HG02981 (cell line): ENCODE measurements around the gene HCFC2.
"Not testable (repeated sequence)": the region's sequence is repeated elsewhere in the genome, so short reads cannot be mapped to it uniquely, and the experiment has no call there.

ENCODE experiments used
- ATAC-seq: cut with Tn5 transposase; IDR thresholded peaks from one replicate; pipeline ENCODE4 v1.9.1; 2021; ENCODE audit warnings: mild to moderate bottlenecking, moderate library complexity; ENCODE audit not compliant: unreplicated experiment

HCFC2 gene

DNA sequence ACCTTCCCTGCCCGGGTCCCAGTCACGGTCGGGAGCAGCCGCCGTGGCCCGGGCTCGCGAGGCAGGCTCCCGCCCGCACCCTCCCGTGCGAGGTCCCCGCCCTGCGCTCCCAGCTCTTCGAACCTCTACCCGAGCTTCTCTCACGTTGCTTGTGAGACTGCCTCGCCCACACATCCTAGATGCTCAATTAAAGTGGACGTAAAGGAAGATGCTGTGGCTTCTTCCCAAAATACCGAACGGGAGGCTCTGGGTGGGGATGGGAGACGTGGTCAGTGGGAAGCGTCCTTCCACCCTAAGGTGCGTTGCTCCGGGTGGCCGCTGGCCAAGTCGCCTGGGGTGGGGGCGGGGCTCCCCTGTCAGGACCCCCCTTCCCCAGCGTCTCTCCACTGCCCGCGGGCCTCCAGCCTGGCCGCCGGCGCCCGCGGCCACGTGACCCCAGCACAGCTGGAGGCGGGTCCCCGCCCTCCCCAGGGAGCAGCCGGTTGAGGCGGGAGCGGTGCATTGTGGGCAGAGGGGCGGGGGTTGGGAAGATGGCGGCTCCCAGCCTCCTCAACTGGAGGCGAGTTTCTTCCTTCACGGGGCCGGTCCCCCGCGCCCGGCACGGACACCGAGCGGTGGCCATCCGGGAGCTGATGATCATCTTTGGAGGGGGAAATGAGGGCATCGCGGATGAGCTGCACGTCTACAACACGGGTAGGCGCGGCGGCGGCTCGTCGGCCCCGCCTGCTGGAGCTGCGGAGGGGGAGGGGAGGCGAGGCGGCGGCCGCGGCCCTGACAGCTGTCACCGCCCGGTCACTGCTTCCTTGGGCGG lies at the start of gene HCFC2:
Gene HCFC2 (plus strand): TSS at position 501 of the 811 bp plus-strand sequence. CDS start 30 bp downstream, at position 531.
- peak; percentile 82 for ATAC-seq

DNA sequence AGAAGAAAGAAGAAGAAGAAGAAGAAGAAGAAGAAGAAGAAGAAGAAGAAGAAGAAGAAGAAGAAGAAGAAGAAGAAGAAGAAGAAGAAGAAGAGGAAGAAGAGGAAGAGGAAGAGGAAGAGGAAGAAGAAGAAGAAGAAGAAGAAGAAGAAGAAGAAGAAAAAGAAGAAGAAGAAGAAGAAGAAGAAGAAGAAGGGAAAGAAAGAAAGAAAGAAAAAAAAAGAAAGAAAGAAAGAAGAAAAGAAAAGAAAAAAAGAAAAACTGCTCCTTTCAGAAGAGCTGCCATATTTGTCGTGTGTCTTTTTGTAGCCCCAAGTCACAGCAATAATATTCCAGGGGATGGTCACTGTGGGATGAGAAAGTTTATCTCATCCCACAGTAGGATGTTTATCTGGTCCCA lies 42.5 kb upstream of the HCFC2 start:
- not testable (repeated sequence) for ATAC-seq

DNA sequence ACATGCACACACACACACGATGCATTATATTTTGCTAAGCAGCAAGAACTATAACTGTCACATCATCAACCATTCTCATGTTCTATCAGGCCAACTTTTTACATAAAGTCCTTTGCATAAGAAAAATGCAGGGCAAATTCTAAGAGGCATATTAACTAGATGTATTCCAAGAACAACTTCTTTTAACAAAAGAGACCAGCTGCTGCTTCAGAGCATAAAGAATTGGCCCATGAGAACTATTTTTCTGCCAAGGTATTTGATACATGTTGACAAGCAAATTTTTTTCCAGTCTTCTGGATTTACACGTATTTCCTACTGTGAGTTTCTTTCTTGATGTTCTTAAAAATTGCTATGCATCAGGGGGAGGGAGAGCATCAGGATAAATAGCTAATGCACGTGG lies 41.5 kb upstream of the HCFC2 start:
- ATAC-seq, result no peak

DNA sequence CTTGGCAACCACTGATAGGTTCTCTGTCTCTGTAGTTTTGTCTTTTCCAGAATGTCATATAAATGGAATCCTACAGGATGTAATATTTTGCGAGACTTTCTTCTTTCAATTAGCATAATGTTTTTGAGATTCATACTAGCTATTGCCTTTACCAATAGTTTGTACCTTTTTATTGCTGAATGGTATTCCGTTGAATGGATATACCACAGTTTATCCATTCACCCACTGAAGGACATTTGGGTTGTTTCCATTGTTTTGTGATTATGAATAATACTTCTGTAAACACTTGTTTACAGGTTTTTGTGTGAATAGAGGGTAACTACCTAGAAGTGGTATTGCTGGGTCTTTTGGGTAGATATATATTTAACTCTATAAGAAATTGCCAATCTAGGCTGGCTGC lies 40.6 kb upstream of the HCFC2 start:
- ATAC-seq, result no peak

DNA sequence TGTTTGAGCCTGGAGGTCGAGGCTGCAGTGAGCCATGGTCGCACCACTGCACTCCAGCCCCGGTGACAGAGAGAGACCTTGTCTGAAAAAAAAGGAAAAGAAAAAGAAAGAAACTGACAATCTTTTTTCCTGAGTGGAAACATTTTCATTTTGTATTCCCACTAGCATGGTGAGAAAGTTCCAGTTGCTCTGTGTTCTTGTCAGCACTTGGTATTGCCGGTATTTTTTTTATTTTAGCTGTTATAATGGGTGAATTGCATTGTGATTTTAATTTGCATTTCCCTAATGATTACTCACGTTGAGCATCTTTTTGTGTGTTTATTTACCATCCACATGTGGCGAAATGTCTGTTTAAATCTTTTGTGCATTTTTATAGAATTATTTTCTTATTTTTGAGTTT lies 40.0 kb upstream of the HCFC2 start:
- ATAC-seq, result no peak

DNA sequence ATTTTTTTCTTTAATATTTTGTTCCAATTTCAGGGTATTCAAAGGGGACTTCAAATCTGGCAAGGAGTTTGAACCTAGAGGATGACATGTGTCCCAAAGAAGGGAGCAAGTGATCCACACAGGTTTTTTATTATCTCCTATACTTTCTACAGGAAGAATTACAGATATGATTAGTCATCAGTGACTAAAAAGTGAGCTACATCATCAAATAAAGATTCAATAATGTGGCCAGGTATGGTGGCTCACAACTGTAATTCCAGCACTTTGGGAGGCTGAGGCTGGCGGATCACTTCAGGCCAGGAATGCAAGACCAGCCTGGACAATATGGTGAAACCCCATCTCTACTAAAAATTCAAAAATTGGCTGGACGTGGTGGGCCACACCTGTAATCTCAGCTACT lies 38.6 kb upstream of the HCFC2 start:
- no peak for ATAC-seq

DNA sequence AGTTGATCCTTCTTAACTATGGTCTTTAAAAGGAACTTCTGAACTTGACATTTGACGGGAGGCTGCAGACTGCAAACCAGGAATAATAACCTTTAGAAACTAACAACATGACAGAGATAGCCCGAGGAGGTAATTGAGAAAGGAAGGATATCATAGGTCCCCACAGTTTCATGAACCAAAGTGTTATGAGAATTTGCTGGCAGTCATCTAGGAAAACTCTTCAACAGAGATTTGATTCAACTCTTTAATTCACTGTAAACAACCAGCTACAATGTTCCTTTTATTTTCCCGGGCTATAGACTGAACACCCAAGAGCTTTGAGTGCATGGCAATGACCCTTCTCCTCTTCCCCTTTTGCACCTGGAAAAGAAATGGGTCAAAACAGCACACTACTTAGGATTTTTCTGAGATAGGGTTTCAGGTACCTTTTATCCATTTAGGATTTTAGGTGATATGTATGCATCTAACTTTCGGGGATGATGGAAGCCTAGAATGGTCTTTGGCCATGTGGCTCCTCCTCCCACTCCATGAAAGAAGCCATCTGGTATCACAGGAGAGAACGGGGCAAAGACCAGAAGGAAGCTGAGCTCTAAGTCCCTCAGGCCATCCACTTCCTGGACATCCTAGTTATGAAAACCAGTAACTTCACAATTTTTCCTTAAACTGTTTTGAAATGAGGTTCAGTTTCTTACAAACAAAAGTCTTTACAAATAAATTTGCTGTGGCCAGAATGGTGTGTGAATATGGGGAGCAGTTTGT lies 37.3 kb upstream of the HCFC2 start:
- no peak for ATAC-seq

DNA sequence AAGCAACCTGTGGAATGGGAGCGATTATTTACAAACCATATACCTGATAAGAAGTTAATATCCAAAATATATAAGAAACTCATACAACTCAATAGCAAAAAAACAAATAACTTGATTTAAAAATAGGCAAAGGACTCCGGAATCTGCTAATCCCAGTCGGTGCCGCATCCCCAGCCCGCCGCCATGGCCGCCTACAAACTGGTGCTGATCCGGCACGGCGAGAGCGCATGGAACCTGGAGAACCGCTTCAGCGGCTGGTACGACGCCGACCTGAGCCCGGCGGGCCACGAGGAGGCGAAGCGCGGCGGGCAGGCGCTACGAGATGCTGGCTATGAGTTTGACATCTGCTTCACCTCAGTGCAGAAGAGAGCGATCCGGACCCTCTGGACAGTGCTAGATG lies 33.7 kb upstream of the HCFC2 start:
- not testable (repeated sequence) for ATAC-seq

DNA sequence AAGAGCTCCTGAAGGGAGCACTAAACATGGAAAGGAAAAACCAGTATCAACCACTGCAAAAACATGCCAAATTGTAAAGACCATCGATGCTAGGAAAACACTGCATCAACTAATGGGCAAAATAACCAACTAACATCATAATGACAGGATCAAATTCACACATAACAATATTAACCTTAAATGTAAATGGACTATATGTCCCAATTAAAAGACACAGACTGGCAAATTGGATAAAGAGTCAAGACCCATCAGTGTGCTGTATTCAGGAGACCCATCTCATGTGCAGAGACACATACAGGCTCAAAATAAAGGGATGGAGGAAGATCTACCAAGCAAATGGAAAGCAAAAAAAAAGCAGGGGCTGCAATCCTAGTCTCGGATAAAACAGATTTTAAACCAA lies 28.2 kb upstream of the HCFC2 start:
- ATAC-seq, result not testable (repeated sequence)

DNA sequence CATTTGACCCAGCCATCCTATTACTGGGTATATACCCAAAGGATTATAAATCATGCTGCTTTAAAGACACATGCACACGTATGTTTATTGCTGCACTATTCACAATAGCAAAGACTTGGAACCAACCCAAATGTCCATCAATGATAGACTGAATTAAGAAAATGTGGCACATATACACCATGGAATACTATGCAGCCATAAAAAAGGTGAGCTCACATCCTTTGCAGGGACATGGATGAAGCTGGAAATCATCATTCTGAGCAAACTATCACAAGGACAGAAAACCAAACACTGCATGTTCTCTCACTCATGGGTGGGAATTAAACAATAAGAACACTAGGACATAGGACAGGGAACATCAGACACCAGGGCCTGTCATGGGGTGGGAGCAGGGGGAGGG lies 24.6 kb upstream of the HCFC2 start:
- not testable (repeated sequence) for ATAC-seq

DNA sequence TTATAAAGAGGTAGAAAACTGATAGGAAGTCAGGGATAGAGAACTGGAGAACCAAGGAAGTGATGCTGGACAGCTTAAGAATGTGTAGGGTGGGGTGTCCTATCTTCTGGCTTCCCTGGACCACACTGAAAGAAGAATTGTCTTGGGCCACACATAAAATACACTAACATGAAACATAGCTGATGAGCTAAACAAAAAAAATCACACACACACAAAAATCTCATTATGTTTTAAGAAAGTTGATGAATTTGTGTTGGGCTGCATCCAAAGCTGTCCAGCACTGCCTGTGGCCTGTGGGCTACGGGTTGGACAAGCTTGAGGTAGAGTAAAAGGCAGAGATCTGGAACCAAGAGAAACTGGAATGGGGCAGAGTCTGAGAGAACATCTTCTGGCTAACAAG lies 21.8 kb upstream of the HCFC2 start:
- no peak for ATAC-seq

DNA sequence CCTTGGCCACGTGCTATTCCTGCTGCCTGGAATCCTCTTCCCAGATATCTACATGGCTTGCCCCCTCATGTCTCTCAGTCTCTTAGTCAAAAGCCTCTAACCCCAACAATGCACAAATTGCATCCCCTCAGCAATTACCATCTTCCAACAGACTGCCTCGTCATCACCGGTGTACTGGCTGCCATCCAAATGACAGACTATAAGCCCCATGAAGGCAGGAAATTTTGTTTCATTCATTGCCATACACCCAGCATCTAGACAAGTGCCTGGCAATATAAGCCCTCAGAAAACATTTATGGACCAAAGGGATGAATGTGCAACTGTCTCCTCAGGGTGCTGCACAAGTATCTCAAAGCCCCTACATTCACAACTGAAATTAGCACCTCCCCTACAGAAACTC lies 20.2 kb upstream of the HCFC2 start:
- no peak for ATAC-seq

DNA sequence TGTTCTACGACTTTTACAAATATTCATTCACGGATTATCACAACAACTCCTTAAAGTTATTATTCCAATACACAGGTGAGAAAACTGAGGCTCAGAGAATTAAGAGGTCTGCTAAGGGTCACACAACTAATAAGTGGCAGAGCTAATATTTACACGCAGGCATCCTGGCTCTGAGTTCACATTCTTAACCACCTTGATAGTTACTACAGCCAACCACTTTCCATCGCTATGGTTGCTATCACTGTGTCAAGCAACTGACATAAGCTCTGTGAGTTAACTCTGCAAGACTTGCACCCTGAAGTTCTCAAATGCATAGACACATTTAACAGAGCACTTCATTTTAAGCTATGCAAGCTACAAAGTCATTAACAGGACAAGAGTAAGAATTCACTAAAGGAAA lies 18.0 kb upstream of the HCFC2 start:
- no peak for ATAC-seq

DNA sequence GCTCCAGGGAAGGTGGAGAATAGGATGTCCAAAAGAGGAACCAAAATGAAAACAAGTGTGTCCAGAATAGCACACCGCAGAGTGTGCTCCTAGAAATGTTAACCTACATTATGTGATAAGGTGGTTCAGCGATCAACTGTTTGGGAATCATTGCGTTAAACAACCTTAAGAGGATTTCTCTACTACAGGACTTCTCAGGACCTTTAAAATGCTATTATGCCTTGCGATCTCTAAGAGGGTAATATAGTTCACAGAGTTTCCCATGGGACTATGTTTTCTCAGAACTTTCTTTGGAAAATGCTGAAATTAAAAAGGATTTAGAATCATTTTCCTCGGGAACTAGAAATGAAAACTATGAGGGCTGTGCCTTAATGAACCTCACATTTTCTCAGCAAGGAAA lies 16.2 kb upstream of the HCFC2 start:
- ATAC-seq, result no peak

DNA sequence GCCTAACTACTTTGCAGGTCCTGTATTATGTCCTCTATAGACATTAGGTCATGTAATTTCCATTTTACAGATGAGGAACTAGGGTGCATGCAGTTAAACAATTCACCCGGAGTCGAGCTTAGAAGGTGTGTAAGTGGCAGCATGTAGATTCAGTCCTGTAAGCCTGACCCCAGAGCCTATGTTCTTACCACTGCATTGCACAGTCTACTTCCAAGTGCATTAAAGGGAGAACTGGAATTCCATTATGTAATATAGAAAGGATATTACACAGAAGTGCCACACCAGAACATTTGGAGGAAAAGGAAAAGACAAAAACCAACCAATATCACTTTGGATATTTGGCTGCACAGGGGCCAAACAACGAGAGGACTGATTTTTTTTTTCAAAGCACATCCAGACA lies 15.5 kb upstream of the HCFC2 start:
- ATAC-seq, result no peak

DNA sequence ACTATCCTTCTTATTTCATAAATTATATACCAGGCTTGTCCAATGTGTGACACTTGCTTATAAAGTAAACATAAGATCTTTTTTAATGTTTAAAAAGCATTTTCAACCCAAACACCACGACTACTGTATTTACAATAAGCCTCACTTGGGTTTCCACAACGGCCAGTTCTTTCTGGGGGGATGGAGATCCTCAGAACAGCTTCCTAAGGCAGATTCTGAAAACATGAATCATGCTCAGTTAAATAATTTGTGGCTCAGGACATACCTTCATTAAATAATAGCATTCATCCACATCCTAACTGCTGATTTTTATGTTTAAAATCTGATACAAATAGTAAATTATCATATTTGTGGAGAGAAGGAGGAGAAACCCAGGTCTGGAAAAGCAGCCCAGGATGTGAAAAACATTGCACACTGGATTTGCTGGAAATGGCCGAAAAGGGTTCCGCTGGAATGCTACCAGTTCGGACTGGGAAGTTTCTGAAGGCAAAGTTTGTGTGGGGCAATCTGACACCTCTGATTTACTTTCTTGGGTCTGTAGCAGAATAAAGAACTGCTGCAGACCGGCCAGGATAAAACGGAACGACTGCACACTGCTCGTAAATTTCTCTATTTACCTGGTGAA lies 14.9 kb upstream of the HCFC2 start:
- ATAC-seq, result no peak

DNA sequence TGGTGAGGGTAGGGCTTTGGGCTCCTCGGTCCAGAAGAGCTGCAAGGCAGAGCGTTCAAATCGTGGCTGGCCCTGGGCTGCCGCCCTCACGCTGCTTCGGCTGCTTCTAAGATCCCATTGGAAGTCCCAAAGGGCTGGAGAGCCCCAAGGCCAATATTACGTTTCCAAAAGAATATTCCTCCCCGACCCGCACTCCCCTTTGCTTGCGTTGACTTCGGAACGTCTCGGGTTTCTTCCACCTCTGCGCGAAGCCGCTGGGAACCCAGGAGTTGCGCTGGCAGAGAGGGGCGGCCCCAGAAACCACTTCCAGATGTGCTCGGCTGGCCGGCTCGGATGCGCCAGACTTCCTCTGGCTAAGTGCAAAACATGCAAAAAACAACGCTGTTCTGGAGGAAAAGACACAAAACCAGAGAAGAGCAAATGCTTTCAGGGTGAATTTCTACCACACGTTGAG lies 14.4 kb upstream of the HCFC2 start, which contains the start of gene GLT8D2:
Gene GLT8D2 (minus strand): TSS at position 285 of the 454 bp plus-strand sequence. CDS start 30,539 bp downstream, outside the sequence.
- ATAC-seq, result no peak

DNA sequence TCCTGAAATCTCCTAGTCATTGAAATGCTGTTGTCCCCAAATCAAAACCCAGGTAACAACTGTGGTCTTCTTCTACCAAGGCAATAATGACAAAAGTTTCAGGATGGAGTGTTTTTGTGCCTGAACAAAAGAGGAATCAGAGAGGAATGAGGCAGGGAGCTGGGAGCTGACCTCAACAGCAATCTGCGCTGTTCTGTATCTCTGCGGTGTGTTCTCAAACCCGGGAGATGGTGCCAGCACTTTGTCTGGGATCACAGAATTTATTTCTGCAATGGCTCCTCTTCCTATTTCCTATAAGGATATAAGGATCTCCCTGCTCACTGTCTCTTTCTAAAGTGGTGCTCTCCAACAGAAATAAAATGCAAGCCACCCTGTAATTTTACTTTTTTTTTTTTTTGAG lies 13.9 kb upstream of the HCFC2 start:
- no peak for ATAC-seq

DNA sequence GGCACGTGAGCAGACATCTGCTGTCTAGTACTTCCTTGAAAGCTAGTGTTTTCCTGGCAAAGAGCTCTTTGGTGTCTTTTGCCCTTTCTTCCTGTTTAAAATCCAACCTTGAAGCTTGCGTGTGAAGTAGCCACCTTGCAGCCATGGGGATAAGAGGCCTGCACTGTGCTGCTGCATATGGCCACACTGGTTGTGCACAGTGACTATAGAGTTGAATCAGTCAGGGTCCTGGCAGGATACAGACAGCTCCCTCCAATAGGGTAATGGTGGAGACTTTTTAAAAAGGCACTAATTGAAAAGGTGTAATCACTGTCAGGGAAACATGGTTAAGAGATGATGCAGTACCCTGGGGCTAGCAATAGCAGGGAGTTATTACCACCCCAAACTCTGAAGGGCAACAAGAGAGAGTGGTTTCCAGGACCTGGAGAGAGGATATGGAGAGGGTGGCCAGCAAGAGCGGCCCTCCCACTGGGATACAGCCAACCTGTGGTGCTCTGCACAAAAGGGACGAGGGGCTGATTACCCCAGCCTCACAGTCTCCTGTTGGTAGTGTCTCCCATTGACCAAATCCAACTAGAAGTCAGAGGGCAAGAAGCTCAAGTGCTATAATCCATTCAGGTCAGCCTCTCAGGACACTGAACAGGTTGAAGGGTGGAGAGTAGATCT lies 9.5 kb upstream of the HCFC2 start:
- ATAC-seq, result no peak

DNA sequence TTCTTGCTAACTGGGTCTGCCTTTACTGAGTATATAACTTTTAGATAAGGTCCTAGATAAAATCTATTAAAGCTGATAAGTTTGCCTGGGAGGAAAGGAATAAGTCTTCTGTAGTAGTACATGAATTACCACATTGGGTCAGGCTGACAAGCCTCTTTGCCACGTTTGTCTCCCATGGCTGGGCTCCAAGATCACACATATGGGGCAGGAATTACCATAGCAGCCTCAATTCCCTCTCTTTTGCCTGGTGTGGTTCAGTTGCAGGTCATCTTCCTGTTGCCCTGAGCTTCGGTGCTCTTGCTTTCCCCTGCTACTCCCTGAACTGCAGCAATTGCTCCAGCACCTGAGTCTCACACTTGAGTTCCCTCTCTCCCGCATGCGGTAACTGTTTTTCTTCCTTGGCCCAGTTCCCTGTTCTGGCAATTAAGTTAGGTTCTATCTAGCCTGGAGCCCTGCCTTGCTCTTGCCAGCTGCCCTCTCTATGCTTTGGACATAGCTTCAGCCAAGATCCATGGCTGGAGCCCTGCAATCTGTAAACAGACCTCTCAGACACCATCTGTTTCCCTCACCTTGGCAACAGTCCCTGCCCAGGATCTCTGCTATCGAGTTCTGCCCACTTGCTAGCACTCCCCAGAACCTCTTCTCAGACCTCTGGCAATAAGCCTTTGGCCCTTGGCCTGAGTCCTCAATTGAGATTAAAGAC lies 8.5 kb upstream of the HCFC2 start:
- no peak for ATAC-seq
